Measurements from ENCODE around the gene SETD7. TPM values are rescaled to one million over a fixed set of nuclear protein-coding genes. Genes with fewer than 3 reads are reported as not detected.

SETD7 gene
- total and polyA plus RNA-seq, 2 donors (not counting 1 experiment from before 2014, with no cell fraction given) = 5.1 to 13.0 TPM

DNA sequence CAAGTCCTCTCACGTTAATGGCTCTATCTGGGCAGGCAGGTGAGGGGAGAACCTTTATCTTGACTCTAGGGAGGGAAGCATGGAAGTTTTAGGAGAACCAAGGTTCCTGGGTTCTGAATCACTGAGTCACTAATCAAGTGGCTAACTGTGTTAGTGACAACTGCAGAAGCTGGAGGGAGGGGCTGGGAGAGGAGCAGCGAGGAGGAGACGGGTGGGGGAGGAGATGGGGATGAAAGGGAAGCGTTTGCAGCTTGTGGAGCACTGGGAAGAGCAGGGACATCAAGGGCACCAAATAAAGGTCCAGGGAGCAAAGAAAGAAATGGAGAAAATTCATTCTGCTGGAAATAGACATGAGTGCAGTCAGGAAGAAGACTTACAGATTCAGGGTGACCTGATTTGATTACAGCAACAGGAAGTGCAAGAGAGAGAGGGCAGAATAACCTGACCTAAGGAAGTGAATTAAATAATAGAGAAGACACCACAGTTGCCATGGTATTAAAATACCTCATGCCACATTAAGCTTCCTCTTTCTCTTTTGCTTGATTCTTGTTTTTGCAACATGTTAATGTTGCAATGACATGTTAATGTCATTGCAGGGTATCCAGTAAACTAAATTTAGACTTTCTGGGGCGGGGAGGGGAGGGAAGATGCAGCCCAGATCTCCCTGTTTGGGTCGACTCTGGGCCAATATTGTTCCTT lies 4.5 kb upstream of the SETD7 start:
- ChIA-PET CTCF (interaction anchor here (2.6 kb wide), 1 partner anchor 42 kb away, joined by 9 read pairs; no protein-coding TSS in a partner anchor), POLR2A (interaction anchor here (0.6 to 1.3 kb wide), 5 partner anchors 13 to 545 kb away, joined by 3 to 14 read pairs (median 5); partner anchors contain the start of gene NOCT)
- Histone ChIP-seq H3K9ac (ENCODE audit: low read length) (peak overlapping the region; percentile 53), H3K27me3 (replicated peaks in 1 of 4; ENCODE audit: control extremely low read depth in 1 of 4, control insufficient read depth in 3 of 4, insufficient read depth in 4 of 4, low read length in 3 of 4) (no peaks in the 10 kb centered on the region), H3K36me3 (replicated peaks in 1 of 2; ENCODE audit: control extremely low read depth in 1 of 2, control insufficient read depth in 1 of 2, extremely low read depth in 1 of 2, insufficient read depth in 2 of 2, low read length in 1 of 2) (no peaks in the 10 kb centered on the region), H3K4me1 (ENCODE audit: control insufficient read depth in 2 of 2, insufficient read depth in 2 of 2, low read length in 2 of 2) (peaks cover 25 to 29% of the 10 kb centered on the region in 2 donors), H3K79me2 (ENCODE audit: control insufficient read depth, insufficient read depth, low read length) (peaks cover 5% of the 10 kb centered on the region), H4K20me1 (ENCODE audit: control insufficient read depth, insufficient read depth, low read length, poor library complexity, severe bottlenecking) (no peaks in the 10 kb centered on the region), H2AFZ (ENCODE audit: insufficient read depth, low read depth, low read length, poor library complexity, severe bottlenecking) (peak overlapping the region; percentile 43), H3K9me3 (ENCODE audit: control extremely low read depth in 1 of 3, control insufficient read depth in 2 of 3, insufficient read depth in 1 of 3, low read length in 2 of 3) (no peaks in the 10 kb centered on the region), H3K4me3 (ENCODE audit: control extremely low read depth in 1 of 5, extremely low read depth in 1 of 5, insufficient read depth in 1 of 5, low read depth in 2 of 5, low read length in 4 of 5) (peak overlapping the region in 3 of 5 experiments; percentile 2 to 45 (median 36)), H3K27ac (ENCODE audit: low read length in 2 of 2) (peak overlapping the region; percentile 79 to 94), H3K4me2 (replicated peaks; ENCODE audit: low read depth, low read length, poor library complexity, severe bottlenecking) (peak overlapping the region; percentile 78)
- Mint-ChIP-seq H3K27me3 (no peaks in the 10 kb centered on the region), H3K9me3 (ENCODE audit: insufficient read depth) (no peaks in the 10 kb centered on the region), H3K4me3 (peak overlapping the region; percentile 84), H3K4me1 (peaks cover 31% of the 10 kb centered on the region), H3K27ac (peak overlapping the region; percentile 99)
- intact Hi-C loops (cut with micrococcal nuclease) = no loop called here
- DNase-seq = peak; percentile 87
- TF ChIP-seq, protein P1, sequence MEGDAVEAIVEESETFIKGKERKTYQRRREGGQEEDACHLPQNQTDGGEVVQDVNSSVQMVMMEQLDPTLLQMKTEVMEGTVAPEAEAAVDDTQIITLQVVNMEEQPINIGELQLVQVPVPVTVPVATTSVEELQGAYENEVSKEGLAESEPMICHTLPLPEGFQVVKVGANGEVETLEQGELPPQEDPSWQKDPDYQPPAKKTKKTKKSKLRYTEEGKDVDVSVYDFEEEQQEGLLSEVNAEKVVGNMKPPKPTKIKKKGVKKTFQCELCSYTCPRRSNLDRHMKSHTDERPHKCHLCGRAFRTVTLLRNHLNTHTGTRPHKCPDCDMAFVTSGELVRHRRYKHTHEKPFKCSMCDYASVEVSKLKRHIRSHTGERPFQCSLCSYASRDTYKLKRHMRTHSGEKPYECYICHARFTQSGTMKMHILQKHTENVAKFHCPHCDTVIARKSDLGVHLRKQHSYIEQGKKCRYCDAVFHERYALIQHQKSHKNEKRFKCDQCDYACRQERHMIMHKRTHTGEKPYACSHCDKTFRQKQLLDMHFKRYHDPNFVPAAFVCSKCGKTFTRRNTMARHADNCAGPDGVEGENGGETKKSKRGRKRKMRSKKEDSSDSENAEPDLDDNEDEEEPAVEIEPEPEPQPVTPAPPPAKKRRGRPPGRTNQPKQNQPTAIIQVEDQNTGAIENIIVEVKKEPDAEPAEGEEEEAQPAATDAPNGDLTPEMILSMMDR (IDR thresholded peaks at IDR 0.05) = no peak
- TF ChIP-seq EZH2 (IDR thresholded peaks at IDR 0.05; ENCODE audit: borderline replicate concordance, insufficient read depth, low read depth, low read length, poor library complexity, severe bottlenecking) = no peak
- ATAC-seq (ENCODE audit: low read depth) = peak; percentile 54
- WGBS (ENCODE audit: insufficient coverage) = 56% methylated on average over 6 of the region's 6 CpGs

DNA sequence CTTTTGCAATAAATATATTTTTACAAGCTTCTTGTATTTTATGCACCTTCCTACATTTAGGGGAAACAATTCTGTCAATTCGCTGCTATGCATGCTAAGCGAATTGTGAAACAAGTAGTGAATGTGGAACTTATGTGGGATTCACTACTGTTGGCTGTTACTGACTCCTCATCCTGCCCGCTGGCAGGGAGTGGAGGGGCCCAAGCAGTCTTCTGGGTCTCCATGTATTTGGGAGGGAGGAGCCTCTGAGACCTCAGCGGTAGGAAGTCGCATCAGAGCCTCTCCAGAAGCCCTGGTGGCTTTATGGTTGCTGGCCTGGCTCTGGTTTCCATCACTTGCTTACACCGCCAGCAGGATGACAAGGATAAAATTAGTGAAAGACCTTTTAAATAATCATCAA lies 3.7 kb upstream of the SETD7 start:
- Histone ChIP-seq H3K36me3 (replicated peaks in 1 of 2; ENCODE audit: control extremely low read depth in 1 of 2, control insufficient read depth in 1 of 2, extremely low read depth in 1 of 2, insufficient read depth in 2 of 2, low read length in 1 of 2) (no peaks in the 10 kb centered on the region), H3K4me2 (replicated peaks; ENCODE audit: low read depth, low read length, poor library complexity, severe bottlenecking) (peak overlapping the region; percentile 78), H3K4me1 (ENCODE audit: control insufficient read depth in 2 of 2, insufficient read depth in 2 of 2, low read length in 2 of 2) (peaks cover 27 to 31% of the 10 kb centered on the region in 2 donors), H3K9ac (ENCODE audit: low read length) (no peak overlapping the region), H3K9me3 (ENCODE audit: control extremely low read depth in 1 of 3, control insufficient read depth in 2 of 3, insufficient read depth in 1 of 3, low read length in 2 of 3) (no peaks in the 10 kb centered on the region), H2AFZ (ENCODE audit: insufficient read depth, low read depth, low read length, poor library complexity, severe bottlenecking) (no peak overlapping the region), H3K4me3 (ENCODE audit: control extremely low read depth in 1 of 5, extremely low read depth in 1 of 5, insufficient read depth in 1 of 5, low read depth in 2 of 5, low read length in 4 of 5) (no peak overlapping the region), H3K27ac (ENCODE audit: low read length in 2 of 2) (peak overlapping the region; percentile 79 to 94), H3K27me3 (replicated peaks in 1 of 4; ENCODE audit: control extremely low read depth in 1 of 4, control insufficient read depth in 3 of 4, insufficient read depth in 4 of 4, low read length in 3 of 4) (no peaks in the 10 kb centered on the region), H3K79me2 (ENCODE audit: control insufficient read depth, insufficient read depth, low read length) (peaks cover 13% of the 10 kb centered on the region), H4K20me1 (ENCODE audit: control insufficient read depth, insufficient read depth, low read length, poor library complexity, severe bottlenecking) (no peaks in the 10 kb centered on the region)
- ChIA-PET CTCF (interaction anchor here (2.6 kb wide), 1 partner anchor 43 kb away, joined by 9 read pairs; no protein-coding TSS in a partner anchor), POLR2A (interaction anchor here (0.6 kb wide), 1 partner anchor 35 kb away, joined by 4 read pairs; no protein-coding TSS in a partner anchor)
- no peak overlapping the region for H3K4me3 Mint-ChIP-seq
- ATAC-seq (ENCODE audit: low read depth) (no peak), DNase-seq (no peak)
- H3K27me3 Mint-ChIP-seq = no peaks in the 10 kb centered on the region
- H3K4me1 Mint-ChIP-seq = peaks cover 37% of the 10 kb centered on the region
- no peaks in the 10 kb centered on the region for H3K9me3 Mint-ChIP-seq (ENCODE audit: insufficient read depth)
- intact Hi-C loops (cut with micrococcal nuclease) = loop anchor here (5.0 kb wide), 2 partner anchors 382 to 963 kb away; partner anchors contain the start of genes ELF2 and ELMOD2
- peak overlapping the region; percentile 99 for H3K27ac Mint-ChIP-seq
- WGBS (ENCODE audit: insufficient coverage) = 85% methylated on average over 4 of the region's 6 CpGs
- TF ChIP-seq, protein P1 (IDR thresholded peaks at IDR 0.05) = no peak
- TF ChIP-seq EZH2 (IDR thresholded peaks at IDR 0.05; ENCODE audit: borderline replicate concordance, insufficient read depth, low read depth, low read length, poor library complexity, severe bottlenecking) = no peak

All from B cell (primary cell).